Colonic mucosa (tissue), 4 donors: ENCODE data around the gene PLA2G10. TPM values are rescaled to one million over a fixed set of nuclear protein-coding genes. Genes with fewer than 3 reads are reported as not detected.
A peak's percentile ranks its signal among the peaks of the same experiment; 100 is the strongest.
"Not testable (repeated sequence)": the region's sequence is repeated elsewhere in the genome, so short reads cannot be mapped to it uniquely, and the experiment has no call there.

Experiments
- DNase-seq: peaks from one replicate; pipeline ENCODE4 v3.0.0-alpha.2; 2020
- H3K27ac ChIP-seq: fragments of 200-600 bp; one replicate; pipeline ENCODE4 v1.8.0; 2021
- H3K27me3 ChIP-seq: fragments of 200-600 bp; one replicate; pipeline ENCODE4 v1.8.0; 2021
- H3K36me3 ChIP-seq: fragments of 200-600 bp; one replicate; pipeline ENCODE4 v1.8.0; 2021
- H3K4me1 ChIP-seq: fragments of 200-600 bp; one replicate; pipeline ENCODE4 v1.8.0; 2021; ENCODE audit warnings: mild to moderate bottlenecking
- H3K4me3 ChIP-seq: fragments of 200-600 bp; one replicate; pipeline ENCODE4 v1.8.0; 2021
- H3K9ac ChIP-seq, 2 donors: one replicate each; pipeline ENCODE4 v1.7.0; 2013; ENCODE audit warnings: control low read depth in 2 of 2, low read depth in 2 of 2, low read length in 2 of 2
- H3K9me3 ChIP-seq: fragments of 200-600 bp; one replicate; pipeline ENCODE4 v1.8.0; 2021
- CTCF ChIP-seq: fragments of 200-600 bp; IDR thresholded peaks from one replicate; pipeline ENCODE4 v1.8.0; 2022; ENCODE audit warnings: antibody characterized with exemption, mild to moderate bottlenecking
- intact Hi-C: fragments of 100-400 bp; cut with DNase I; formaldehyde crosslinking; loops from one replicate; pipeline ENCODE4 v1.14.1; 2022
- total RNA-seq, 2 donors: library from RNA; stranded (reverse); fragmentation: NEBNext Ultra II Directional in 1 of 2; extraction: Animal tissue kit (Norgen Biotek cat#: 25700) in 1 of 2; gene quantifications; one replicate each; pipeline ENCODE4 v1.2.1, GENCODE V29; 2021
- donor health status: healthy.
- donor health status: DM: no; HTN: no; CAD: no.
- donor health status: DM: no; HTN: no; CAD: no.

The PLA2G10 gene
- total RNA-seq, 2 donors from 2014 or later: 30.5 to 33.0 TPM

GRCh38 chr16:14652726-14653125, 41.4 kb downstream of the PLA2G10 start:
- no peak for DNase-seq
- Histone ChIP-seq H3K36me3 (peaks cover 15% of the 10 kb centered on the region), H3K9me3 (no peaks in the 10 kb centered on the region), H3K9ac (no peak overlapping the region), H3K4me1 (peaks cover 4% of the 10 kb centered on the region), H3K27ac (no peak overlapping the region), H3K4me3 (no peak overlapping the region), H3K27me3 (no peaks in the 10 kb centered on the region)
- no peak for TF ChIP-seq CTCF
- intact Hi-C loops: no loop called here

- Histone ChIP-seq H3K27me3 (no peaks in the 10 kb centered on the region), H3K9ac (no peak overlapping the region), H3K4me3 (no peak overlapping the region), H3K27ac (no peak overlapping the region), H3K4me1 (peaks cover 4% of the 10 kb centered on the region), H3K36me3 (peaks cover 15% of the 10 kb centered on the region), H3K9me3 (no peaks in the 10 kb centered on the region)
- intact Hi-C loops: no loop called here
- DNase-seq: no peak
- TF ChIP-seq CTCF: no peak
Measured at GRCh38 chr16:14650629-14651028, 43.5 kb downstream of the PLA2G10 start.

- H3K4me1 ChIP-seq: no peaks in the 10 kb centered on the region
- no peaks in the 10 kb centered on the region for H3K9me3 ChIP-seq
- no peak for DNase-seq
- intact Hi-C loops: no loop called here
- H3K9ac ChIP-seq: no peak overlapping the region
- peaks cover 15% of the 10 kb centered on the region for H3K36me3 ChIP-seq
- H3K4me3 ChIP-seq: no peak overlapping the region
- no peak for TF ChIP-seq CTCF
- H3K27ac ChIP-seq: no peak overlapping the region
- H3K27me3 ChIP-seq: no peaks in the 10 kb centered on the region
Measured at GRCh38 chr16:14649816-14650215, 44.3 kb downstream of the PLA2G10 start.

GRCh38 chr16:14641926-14642325, 52.2 kb downstream of the PLA2G10 start:
- H3K27me3 ChIP-seq: no peaks in the 10 kb centered on the region
- no peaks in the 10 kb centered on the region for H3K36me3 ChIP-seq
- no peak overlapping the region for H3K4me3 ChIP-seq
- H3K9me3 ChIP-seq: no peaks in the 10 kb centered on the region
- H3K27ac ChIP-seq: no peak overlapping the region
- intact Hi-C loops: no loop called here
- no peak for TF ChIP-seq CTCF
- no peak overlapping the region for H3K9ac ChIP-seq
- no peaks in the 10 kb centered on the region for H3K4me1 ChIP-seq
- no peak for DNase-seq

GRCh38 chr16:14641206-14641605, 52.9 kb downstream of the PLA2G10 start:
- DNase-seq: no peak
- no peaks in the 10 kb centered on the region for H3K9me3 ChIP-seq
- intact Hi-C loops: no loop called here
- H3K27ac ChIP-seq: peak overlapping the region; percentile 78
- TF ChIP-seq CTCF: no peak
- no peaks in the 10 kb centered on the region for H3K27me3 ChIP-seq
- H3K4me3 ChIP-seq: no peak overlapping the region
- H3K4me1 ChIP-seq: no peaks in the 10 kb centered on the region
- H3K36me3 ChIP-seq: no peaks in the 10 kb centered on the region
- no peak overlapping the region for H3K9ac ChIP-seq

- TF ChIP-seq CTCF: no peak
- DNase-seq: peak; percentile 79
- Histone ChIP-seq H3K4me3 (no peak overlapping the region), H3K9me3 (no peaks in the 10 kb centered on the region), H3K27ac (peak overlapping the region; percentile 78), H3K27me3 (no peaks in the 10 kb centered on the region), H3K36me3 (no peaks in the 10 kb centered on the region), H3K9ac (no peak overlapping the region), H3K4me1 (no peaks in the 10 kb centered on the region)
- intact Hi-C loops: no loop called here
Measured at GRCh38 chr16:14640538-14640937, 53.6 kb downstream of the PLA2G10 start.

- H3K27ac ChIP-seq, H3K27me3 ChIP-seq, H3K9me3 ChIP-seq, H3K4me1 ChIP-seq, H3K36me3 ChIP-seq, DNase-seq, H3K4me3 ChIP-seq, intact Hi-C loops: not testable (repeated sequence)
- H3K9ac ChIP-seq: peak overlapping the region in 1 of 2 donors; percentile 12
Measured at GRCh38 chr16:14636951-14637240, 57.2 kb downstream of the PLA2G10 start.

GRCh38 chr16:14636179-14636950, 57.7 kb downstream of the PLA2G10 start:
- H3K27me3 ChIP-seq, DNase-seq, H3K4me3 ChIP-seq, H3K27ac ChIP-seq, H3K9me3 ChIP-seq, H3K36me3 ChIP-seq, H3K9ac ChIP-seq, H3K4me1 ChIP-seq, intact Hi-C loops: not testable (repeated sequence)
